Mesendoderm (in vitro differentiated cells): ENCODE measurements around the gene NGDN.

Experiments
- DNase-seq: peaks from one replicate; pipeline ENCODE4 v3.0.0; 2013
- H2AK5ac ChIP-seq: 2 replicates; pipeline ENCODE4 v1.6.1; 2013; ENCODE audit warnings: low read length, inconsistent platforms
- H2BK120ac ChIP-seq: 2 replicates; pipeline ENCODE4 v1.6.1; 2013; ENCODE audit warnings: low read depth, mild to moderate bottlenecking, low read length, moderate library complexity, mixed read lengths
- H2BK15ac ChIP-seq: replicated peaks from 2 replicates; pipeline ENCODE4 v1.6.1; 2013; ENCODE audit warnings: low read depth, mild to moderate bottlenecking, moderate library complexity
- H2BK5ac ChIP-seq: 2 replicates; pipeline ENCODE4 v1.6.1; 2013; ENCODE audit warnings: low read length, inconsistent platforms
- H3K18ac ChIP-seq: 2 replicates; pipeline ENCODE4 v1.6.1; 2013; ENCODE audit warnings: mild to moderate bottlenecking, low read length, mixed read lengths
- H3K23ac ChIP-seq: one replicate; pipeline ENCODE4 v1.6.1; 2013; ENCODE audit warnings: low read length
- H3K27ac ChIP-seq: 2 replicates; pipeline ENCODE4 v1.5.1; 2013; ENCODE audit warnings: low read depth, mild to moderate bottlenecking, inconsistent platforms, low read length, moderate library complexity
- H3K27me3 ChIP-seq: 2 replicates; pipeline ENCODE4 v1.6.1; 2013; ENCODE audit warnings: low read length, control low read depth, mild to moderate bottlenecking, inconsistent platforms; ENCODE audit not compliant: insufficient read depth, poor library complexity
- H3K36me3 ChIP-seq: 2 replicates; pipeline ENCODE4 v1.6.1; 2013; ENCODE audit warnings: low read length, inconsistent platforms; ENCODE audit not compliant: control insufficient read depth, insufficient read depth
- H3K4ac ChIP-seq: one replicate; pipeline ENCODE4 v1.6.1; 2013; ENCODE audit warnings: low read depth, mild to moderate bottlenecking, low read length, moderate library complexity
- H3K4me1 ChIP-seq: 2 replicates; pipeline ENCODE4 v1.6.1; 2013; ENCODE audit warnings: low read depth, low read length, inconsistent platforms; ENCODE audit not compliant: control insufficient read depth
- H3K4me2 ChIP-seq: 2 replicates; pipeline ENCODE4 v1.6.1; 2013; ENCODE audit warnings: low read length
- H3K4me3 ChIP-seq: 2 replicates; pipeline ENCODE4 v1.5.1; 2013; ENCODE audit warnings: mild to moderate bottlenecking, low read length
- H3K56ac ChIP-seq: one replicate; pipeline ENCODE4 v1.6.1; 2013; ENCODE audit warnings: low read length
- H3K79me1 ChIP-seq: 2 replicates; pipeline ENCODE4 v1.6.1; 2013; ENCODE audit warnings: low read length, inconsistent platforms
- H3K79me2 ChIP-seq: 2 replicates; pipeline ENCODE4 v1.6.1; 2013; ENCODE audit warnings: mild to moderate bottlenecking, low read length; ENCODE audit not compliant: control insufficient read depth, insufficient read depth
- H3K9ac ChIP-seq: 2 replicates; pipeline ENCODE4 v1.6.1; 2013; ENCODE audit warnings: low read length, inconsistent platforms
- H4K5ac ChIP-seq: one replicate; pipeline ENCODE4 v1.6.1; 2013; ENCODE audit warnings: low read length
- H4K8ac ChIP-seq: one replicate; pipeline ENCODE4 v1.6.1; 2013; ENCODE audit warnings: low read depth, mild to moderate bottlenecking, control low read depth, low read length, moderate library complexity
- WGBS: extraction: QIAGEN DNeasy Blood & Tissue Kit; methylation state at CpG from one replicate; pipeline ENCODE4 v1.1.7; 2013; ENCODE audit warnings: low lambda C conversion rate, missing lambda C conversion rate; ENCODE audit not compliant: insufficient coverage; ENCODE audit errors: extremely low coverage; 5-methylcytosine and 5-hydroxymethylcytosine counted together

Gene NGDN

DNA sequence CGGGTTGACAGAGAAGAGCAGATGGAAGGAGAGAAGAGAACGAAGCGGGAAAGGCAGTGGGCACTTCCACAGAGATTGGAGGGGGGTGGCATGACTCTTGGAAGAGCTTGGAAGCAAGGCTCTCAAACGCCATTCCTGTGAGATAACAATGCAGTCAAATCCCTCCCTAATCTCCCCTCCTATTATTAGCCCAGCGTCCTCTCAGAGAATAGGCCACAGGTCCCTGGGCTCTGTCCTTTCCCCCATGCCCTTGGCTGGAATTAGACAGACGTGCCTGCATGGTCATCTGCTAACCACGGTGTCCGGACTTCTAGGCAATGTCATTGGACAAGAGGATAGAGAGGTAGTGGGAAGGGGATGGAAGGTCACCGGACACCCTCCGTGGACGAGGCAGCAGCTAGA lies 26.1 kb upstream of the NGDN start:
- WGBS, result no CpG with 5 or more reads among the region's 11 CpGs
- H2BK120ac ChIP-seq, result no peak overlapping the region
- H3K4me1 ChIP-seq, result no peaks in the 10 kb centered on the region
- H3K4me2 ChIP-seq, result no peak overlapping the region
- H3K79me1 ChIP-seq, result no peaks in the 10 kb centered on the region
- H2BK15ac ChIP-seq, result no peak overlapping the region
- H2AK5ac ChIP-seq, result no peak overlapping the region
- H4K5ac ChIP-seq, result no peak overlapping the region
- DNase-seq, result peak; percentile 54
- H3K23ac ChIP-seq, result no peak overlapping the region
- H3K79me2 ChIP-seq, result no peaks in the 10 kb centered on the region
- H3K56ac ChIP-seq, result no peak overlapping the region
- H3K9ac ChIP-seq, result no peak overlapping the region
- H3K36me3 ChIP-seq, result no peaks in the 10 kb centered on the region
- no peak overlapping the region for H2BK5ac ChIP-seq
- no peak overlapping the region for H4K8ac ChIP-seq
- no peak overlapping the region for H3K27ac ChIP-seq
- H3K27me3 ChIP-seq, result no peaks in the 10 kb centered on the region
- H3K18ac ChIP-seq, result no peak overlapping the region
- no peak overlapping the region for H3K4ac ChIP-seq
- H3K4me3 ChIP-seq, result no peak overlapping the region

DNA sequence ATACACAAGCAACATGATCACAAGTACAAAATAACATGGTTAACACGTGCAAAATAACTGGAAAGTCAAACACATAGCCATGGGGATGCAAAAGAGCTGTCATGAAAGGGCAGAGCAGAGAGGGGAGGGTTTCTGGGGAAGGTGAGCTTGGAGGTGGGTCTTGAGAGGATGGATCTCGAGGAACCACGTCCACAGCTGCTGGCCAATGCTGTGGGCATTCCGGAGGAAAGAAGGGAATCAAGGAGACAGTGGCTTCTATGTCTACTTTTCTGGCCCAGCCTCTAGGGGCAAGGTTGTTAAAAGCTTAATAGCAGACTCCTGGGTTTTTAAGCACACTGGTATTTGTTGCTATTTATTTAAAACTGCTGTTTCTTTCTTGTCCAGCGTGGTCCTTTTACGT lies 25.6 kb upstream of the NGDN start:
- no peaks in the 10 kb centered on the region for H3K79me2 ChIP-seq
- H4K5ac ChIP-seq, result no peak overlapping the region
- H2BK15ac ChIP-seq, result no peak overlapping the region
- WGBS, result no CpG with 5 or more reads among the region's 6 CpGs
- H2BK5ac ChIP-seq, result no peak overlapping the region
- no peak overlapping the region for H3K18ac ChIP-seq
- H3K23ac ChIP-seq, result no peak overlapping the region
- DNase-seq, result no peak
- no peaks in the 10 kb centered on the region for H3K79me1 ChIP-seq
- no peaks in the 10 kb centered on the region for H3K36me3 ChIP-seq
- no peak overlapping the region for H3K4me2 ChIP-seq
- no peak overlapping the region for H4K8ac ChIP-seq
- H3K56ac ChIP-seq, result no peak overlapping the region
- no peaks in the 10 kb centered on the region for H3K27me3 ChIP-seq
- H3K9ac ChIP-seq, result no peak overlapping the region
- no peak overlapping the region for H3K27ac ChIP-seq
- no peak overlapping the region for H3K4ac ChIP-seq
- H3K4me1 ChIP-seq, result no peaks in the 10 kb centered on the region
- no peak overlapping the region for H2BK120ac ChIP-seq
- H3K4me3 ChIP-seq, result no peak overlapping the region
- no peak overlapping the region for H2AK5ac ChIP-seq

DNA sequence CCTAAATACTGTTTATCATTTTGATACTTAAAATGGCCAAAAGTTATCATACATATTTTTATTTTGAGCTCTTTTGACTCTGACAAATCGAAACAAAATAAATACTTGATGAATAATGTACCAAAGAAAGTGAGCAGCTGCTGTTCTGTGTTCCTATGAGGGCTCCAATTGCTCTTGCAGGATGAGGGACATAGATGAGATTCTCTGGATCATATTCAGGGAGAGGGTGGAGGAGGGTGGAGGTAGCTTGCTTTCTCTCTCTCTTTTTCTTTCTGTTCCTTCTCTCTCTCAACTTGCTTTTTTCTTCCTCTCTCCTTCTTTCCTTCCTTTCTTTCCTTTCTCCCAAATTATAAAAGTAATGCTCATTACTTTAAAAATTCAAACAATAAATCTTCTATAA lies 25.2 kb upstream of the NGDN start:
- no peaks in the 10 kb centered on the region for H3K4me1 ChIP-seq
- H3K79me2 ChIP-seq, result no peaks in the 10 kb centered on the region
- H3K4me3 ChIP-seq, result no peak overlapping the region
- no peak overlapping the region for H4K8ac ChIP-seq
- H3K27me3 ChIP-seq, result no peaks in the 10 kb centered on the region
- H2BK5ac ChIP-seq, result no peak overlapping the region
- H4K5ac ChIP-seq, result no peak overlapping the region
- no peak overlapping the region for H3K4me2 ChIP-seq
- no peak overlapping the region for H2BK120ac ChIP-seq
- no peak overlapping the region for H2AK5ac ChIP-seq
- H3K9ac ChIP-seq, result no peak overlapping the region
- DNase-seq, result no peak
- no peak overlapping the region for H3K18ac ChIP-seq
- H3K36me3 ChIP-seq, result no peaks in the 10 kb centered on the region
- no peak overlapping the region for H3K27ac ChIP-seq
- no peaks in the 10 kb centered on the region for H3K79me1 ChIP-seq
- WGBS, result no CpG with 5 or more reads among the region's 1 CpG
- no peak overlapping the region for H3K4ac ChIP-seq
- no peak overlapping the region for H2BK15ac ChIP-seq
- no peak overlapping the region for H3K56ac ChIP-seq
- no peak overlapping the region for H3K23ac ChIP-seq

DNA sequence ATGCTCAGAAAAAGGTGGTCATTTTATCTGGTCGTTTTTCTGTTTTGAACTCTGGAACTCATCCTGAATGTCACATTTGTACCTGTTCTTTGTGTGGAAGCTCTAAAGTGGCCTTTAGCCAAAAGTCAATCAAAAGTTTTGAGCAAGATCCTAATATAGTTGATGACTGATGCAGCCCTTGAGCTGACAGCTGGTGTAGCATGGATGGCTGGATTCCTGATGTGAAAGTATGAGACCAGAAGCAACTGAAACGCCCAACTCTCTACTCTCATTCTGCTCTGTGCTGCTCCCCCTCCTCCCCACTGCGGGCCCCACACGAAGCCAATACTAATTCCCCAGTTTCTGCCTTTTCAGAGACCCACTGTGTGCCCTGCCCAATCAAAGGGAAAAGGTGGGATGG lies 23.7 kb upstream of the NGDN start:
- Histone ChIP-seq H3K56ac (no peak overlapping the region), H2BK15ac (no peak overlapping the region), H4K8ac (no peak overlapping the region), H3K4me3 (no peak overlapping the region), H3K4me2 (no peak overlapping the region), H2BK120ac (no peak overlapping the region), H3K4me1 (no peaks in the 10 kb centered on the region), H3K9ac (no peak overlapping the region), H3K4ac (no peak overlapping the region), H3K18ac (no peak overlapping the region), H3K36me3 (no peaks in the 10 kb centered on the region), H2AK5ac (no peak overlapping the region), H3K27me3 (no peaks in the 10 kb centered on the region), H3K79me2 (no peaks in the 10 kb centered on the region), H3K27ac (no peak overlapping the region), H2BK5ac (no peak overlapping the region), H4K5ac (no peak overlapping the region), H3K23ac (no peak overlapping the region), H3K79me1 (no peaks in the 10 kb centered on the region)
- no peak for DNase-seq
- WGBS, result no CpG with 5 or more reads among the region's 4 CpGs

DNA sequence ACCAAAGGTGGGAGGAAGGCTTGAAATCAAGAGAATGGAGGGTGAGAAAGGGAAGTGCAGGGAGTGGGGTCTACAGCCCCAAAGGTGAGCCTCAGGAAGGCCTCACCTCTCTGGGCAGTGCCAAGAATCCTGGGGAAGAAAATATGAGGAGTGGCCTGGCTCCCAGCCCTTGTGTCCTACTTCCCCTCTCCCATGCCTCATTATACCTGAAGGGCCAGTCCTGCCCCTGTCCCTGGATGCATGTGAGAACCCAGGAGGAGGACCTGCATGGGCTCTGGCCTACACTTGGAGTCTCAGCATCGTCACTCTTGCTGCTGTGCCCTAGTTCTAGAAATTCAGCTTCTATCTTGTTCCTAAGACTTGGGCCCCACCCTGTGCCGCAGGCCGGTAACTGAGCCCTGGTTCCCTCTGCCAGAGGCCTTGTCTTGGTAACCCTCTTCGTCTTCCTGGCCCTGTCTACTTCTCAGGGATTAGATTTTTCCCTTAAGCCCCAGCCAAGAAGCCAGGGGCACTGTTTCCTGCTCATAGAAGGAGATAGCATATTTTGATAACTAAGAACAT lies 23.1 kb upstream of the NGDN start:
- Histone ChIP-seq H3K4me3 (no peak overlapping the region), H2AK5ac (no peak overlapping the region), H4K8ac (no peak overlapping the region), H3K79me2 (no peaks in the 10 kb centered on the region), H3K27ac (no peak overlapping the region), H3K56ac (no peak overlapping the region), H4K5ac (no peak overlapping the region), H3K4me1 (no peaks in the 10 kb centered on the region), H2BK5ac (no peak overlapping the region), H3K23ac (no peak overlapping the region), H3K4me2 (no peak overlapping the region), H3K79me1 (no peaks in the 10 kb centered on the region), H3K9ac (no peak overlapping the region), H3K18ac (no peak overlapping the region), H3K4ac (no peak overlapping the region), H2BK15ac (no peak overlapping the region), H3K36me3 (no peaks in the 10 kb centered on the region), H3K27me3 (no peaks in the 10 kb centered on the region), H2BK120ac (no peak overlapping the region)
- no peak for DNase-seq
- no CpG with 5 or more reads among the region's 4 CpGs for WGBS
